OCI-LY1 (cell line): ENCODE results near the gene PRKAR2B.

Source experiments
- H2AFZ ChIP-seq: fragments of 200-600 bp; sonication (generic), shearing (Covaris generic); 2 replicates; pipeline ENCODE4 v1.6.0; 2014; ENCODE audit warnings: antibody characterized with exemption, mild to moderate bottlenecking, low read length
- H3F3A ChIP-seq: fragments of 200-600 bp; sonication (generic), shearing (Covaris generic); 2 replicates; pipeline ENCODE4 v1.6.0; 2014; ENCODE audit warnings: mild to moderate bottlenecking, antibody characterized with exemption, low read length, moderate library complexity; ENCODE audit not compliant: insufficient read depth
- H3K27ac ChIP-seq: fragments of 200-600 bp; sonication (generic); 2 replicates; pipeline ENCODE4 v1.5.1; 2014; ENCODE audit warnings: low read length, mixed run types, mild to moderate bottlenecking, low read depth; ENCODE audit not compliant: poor library complexity, severe bottlenecking
- H3K27me3 ChIP-seq: fragments of 200-600 bp; sonication (generic); 2 replicates; pipeline ENCODE4 v1.6.0; 2014; ENCODE audit warnings: antibody characterized with exemption, mild to moderate bottlenecking, low read length, moderate library complexity; ENCODE audit not compliant: insufficient read depth
- H3K36me3 ChIP-seq: fragments of 200-600 bp; sonication (generic); 2 replicates; pipeline ENCODE4 v1.6.1; 2014; ENCODE audit warnings: mild to moderate bottlenecking, antibody characterized with exemption, low read length, moderate library complexity, mixed read lengths; ENCODE audit not compliant: insufficient read depth
- H3K4me1 ChIP-seq: fragments of 200-600 bp; sonication (generic); 2 replicates; pipeline ENCODE4 v1.5.1; 2014; ENCODE audit warnings: mild to moderate bottlenecking, low read length, moderate library complexity; ENCODE audit not compliant: insufficient read depth, severe bottlenecking
- H3K4me2 ChIP-seq: fragments of 200-600 bp; sonication (generic), shearing (Covaris generic); 2 replicates; pipeline ENCODE4 v1.6.1; 2014; ENCODE audit warnings: low read length
- H3K4me3 ChIP-seq: fragments of 200-600 bp; sonication (generic); 2 replicates; pipeline ENCODE4 v1.5.1; 2014; ENCODE audit warnings: low read length, low read depth, mild to moderate bottlenecking, mixed read lengths; ENCODE audit not compliant: poor library complexity, severe bottlenecking
- H3K79me2 ChIP-seq: fragments of 200-600 bp; shearing (Covaris generic); 2 replicates; pipeline ENCODE4 v1.6.1; 2016; ENCODE audit warnings: mixed run types, low read length, mixed read lengths; ENCODE audit not compliant: insufficient read depth
- H3K9ac ChIP-seq: fragments of 200-600 bp; sonication (generic), shearing (Covaris generic); 2 replicates; pipeline ENCODE4 v1.6.1; 2014; ENCODE audit warnings: mild to moderate bottlenecking, low read length, mixed read lengths
- H3K9me2 ChIP-seq: fragments of 200-600 bp; sonication (generic), shearing (Covaris generic); 2 replicates; pipeline ENCODE4 v1.6.1; 2014; ENCODE audit warnings: low read depth, mild to moderate bottlenecking, low read length, mixed read lengths
- H3K9me3 ChIP-seq: fragments of 200-600 bp; shearing (Covaris generic); 2 replicates; pipeline ENCODE4 v1.6.1; 2014; ENCODE audit warnings: low read length, mixed read lengths
- H4K20me1 ChIP-seq: fragments of 200-600 bp; sonication (generic), shearing (Covaris generic); 2 replicates; pipeline ENCODE4 v1.6.0; 2016; ENCODE audit warnings: mild to moderate bottlenecking, low read length; ENCODE audit not compliant: insufficient read depth
- CTCF ChIP-seq: fragments of 200-600 bp; sonication (generic), shearing (Covaris generic); IDR thresholded peaks from 2 replicates; pipeline ENCODE4 v1.5.1; 2017; ENCODE audit warnings: mild to moderate bottlenecking, antibody characterized with exemption, low read length, moderate library complexity, mixed read lengths
- EZH2 ChIP-seq: fragments of 200-600 bp; sonication (generic), shearing (Covaris generic); IDR thresholded peaks from 2 replicates; pipeline ENCODE4 v1.8.0; 2017; ENCODE audit warnings: borderline replicate concordance, mixed run types, mild to moderate bottlenecking, antibody characterized with exemption, low read length, moderate library complexity, mixed read lengths

The PRKAR2B gene

GRCh38 chr7:107072133-107072532 lies 27.6 kb downstream of the PRKAR2B start:
- no peaks in the 10 kb centered on the region for H3K79me2 ChIP-seq
- no peak overlapping the region for H3K9ac ChIP-seq
- no peaks in the 10 kb centered on the region for H3K4me1 ChIP-seq
- H3K9me2 ChIP-seq = no peaks in the 10 kb centered on the region
- H2AFZ ChIP-seq = no peak overlapping the region
- no peaks in the 10 kb centered on the region for H3K36me3 ChIP-seq
- no peaks in the 10 kb centered on the region for H3F3A ChIP-seq
- no peaks in the 10 kb centered on the region for H3K9me3 ChIP-seq
- no peak overlapping the region for H3K4me3 ChIP-seq
- H3K27me3 ChIP-seq = no peaks in the 10 kb centered on the region
- TF ChIP-seq CTCF (no peak), EZH2 (no peak)
- no peaks in the 10 kb centered on the region for H4K20me1 ChIP-seq
- H3K27ac ChIP-seq = no peak overlapping the region
- H3K4me2 ChIP-seq = no peak overlapping the region

- H3F3A ChIP-seq = no peaks in the 10 kb centered on the region
- no peaks in the 10 kb centered on the region for H4K20me1 ChIP-seq
- no peak overlapping the region for H3K9ac ChIP-seq
- no peaks in the 10 kb centered on the region for H3K9me3 ChIP-seq
- no peaks in the 10 kb centered on the region for H3K27me3 ChIP-seq
- H3K4me1 ChIP-seq = no peaks in the 10 kb centered on the region
- H3K9me2 ChIP-seq = no peaks in the 10 kb centered on the region
- no peak overlapping the region for H3K27ac ChIP-seq
- no peak overlapping the region for H3K4me2 ChIP-seq
- no peak for TF ChIP-seq EZH2
- H3K36me3 ChIP-seq = no peaks in the 10 kb centered on the region
- no peak overlapping the region for H3K4me3 ChIP-seq
- no peaks in the 10 kb centered on the region for H3K79me2 ChIP-seq
- no peak overlapping the region for H2AFZ ChIP-seq
These were observed 31.5 kb downstream of the PRKAR2B start for GRCh38 chr7:107075863-107076574.

- TF ChIP-seq EZH2 (no peak), CTCF (no peak)
- no peaks in the 10 kb centered on the region for H3K36me3 ChIP-seq
- no peaks in the 10 kb centered on the region for H3K9me3 ChIP-seq
- no peaks in the 10 kb centered on the region for H3K27me3 ChIP-seq
- no peak overlapping the region for H3K4me3 ChIP-seq
- no peak overlapping the region for H3K27ac ChIP-seq
- H4K20me1 ChIP-seq = no peaks in the 10 kb centered on the region
- no peaks in the 10 kb centered on the region for H3K4me1 ChIP-seq
- no peak overlapping the region for H2AFZ ChIP-seq
- H3F3A ChIP-seq = no peaks in the 10 kb centered on the region
- no peak overlapping the region for H3K4me2 ChIP-seq
- no peaks in the 10 kb centered on the region for H3K79me2 ChIP-seq
- H3K9ac ChIP-seq = no peak overlapping the region
- no peaks in the 10 kb centered on the region for H3K9me2 ChIP-seq
These were observed 32.5 kb downstream of the PRKAR2B start for GRCh38 chr7:107076781-107077698.
